DOHH2 (cell line): ENCODE results near the gene RNF130.

Source experiments
- CTCF ChIP-seq: fragments of 200-600 bp; sonication (generic); IDR thresholded peaks from one replicate; pipeline ENCODE4 v1.5.1; 2014; ENCODE audit warnings: antibody characterized with exemption, mild to moderate bottlenecking, low read depth, low read length; ENCODE audit not compliant: poor library complexity, severe bottlenecking
- EZH2phosphoT487 ChIP-seq: fragments of 200-600 bp; sonication (generic); IDR thresholded peaks from 2 replicates; pipeline ENCODE4 v1.6.1; 2017; ENCODE audit warnings: borderline replicate concordance, mild to moderate bottlenecking, antibody characterized with exemption, low read length, moderate library complexity, mixed read lengths

DNA sequence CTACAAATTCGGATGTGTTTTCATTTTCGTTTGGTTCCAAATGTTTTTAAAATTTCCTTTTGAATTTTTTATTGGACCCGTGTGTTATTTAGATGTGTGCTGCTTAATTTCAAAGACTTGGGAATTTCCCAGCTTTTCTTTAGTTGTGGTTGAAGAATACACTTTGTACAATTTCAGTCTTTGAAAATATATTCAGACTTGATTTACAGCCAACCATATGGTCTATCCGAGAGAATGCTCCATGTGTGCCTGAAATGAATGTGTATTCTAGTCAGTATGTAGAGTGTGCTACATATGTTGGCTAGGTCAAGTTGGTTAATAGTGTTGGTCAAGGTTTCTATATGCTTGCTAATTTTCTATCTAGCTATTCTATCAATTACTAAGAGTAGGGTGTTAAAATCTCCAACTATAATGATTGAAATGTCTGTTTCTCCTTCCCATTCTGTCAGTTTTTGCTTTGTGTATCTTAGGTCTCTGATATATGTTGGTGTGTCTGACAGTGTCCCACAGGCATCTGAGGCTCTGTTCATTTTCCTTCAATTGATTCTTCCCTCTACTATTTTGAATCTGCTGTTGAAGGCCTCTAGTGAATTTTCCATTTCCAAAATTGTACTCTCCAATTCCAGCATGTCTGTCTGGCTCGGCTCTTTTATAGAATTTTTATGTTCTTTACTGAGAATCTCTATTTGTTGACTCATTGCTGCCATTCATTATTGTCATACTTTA lies 36.2 kb downstream of the RNF130 start:
- TF ChIP-seq CTCF: no peak
- TF ChIP-seq EZH2phosphoT487: no peak
